Hepatocyte (in vitro differentiated cells): ENCODE data around the gene TLR8. TPM values are rescaled to one million over a fixed set of nuclear protein-coding genes. Genes with fewer than 3 reads are reported as not detected.
"Not testable (repeated sequence)": the region's sequence is repeated elsewhere in the genome, so short reads cannot be mapped to it uniquely, and the experiment has no call there.

Experiments used
- DNase-seq: peaks from one replicate; pipeline ENCODE4 v3.0.0-alpha.2; 2016; ENCODE audit warnings: low spot score
- H2AFZ ChIP-seq: fragments of 200-600 bp; sonication (generic); 2 replicates; pipeline ENCODE4 v1.6.0; 2016; ENCODE audit warnings: antibody characterized with exemption, mild to moderate bottlenecking
- H3K27ac ChIP-seq: fragments of 200-600 bp; sonication (generic); 2 replicates; pipeline ENCODE4 v1.5.1; 2016; ENCODE audit warnings: mild to moderate bottlenecking
- H3K27me3 ChIP-seq: fragments of 200-600 bp; sonication (generic); 2 replicates; pipeline ENCODE4 v1.6.1; 2016
- H3K36me3 ChIP-seq: fragments of 200-600 bp; sonication (generic); replicated peaks from 2 replicates; pipeline ENCODE4 v1.5.1; 2016; ENCODE audit warnings: low read depth; ENCODE audit not compliant: insufficient read depth
- H3K4me1 ChIP-seq: fragments of 200-600 bp; sonication (generic); 2 replicates; pipeline ENCODE4 v1.5.1; 2016; ENCODE audit warnings: mild to moderate bottlenecking, moderate library complexity; ENCODE audit not compliant: insufficient read depth
- H3K4me2 ChIP-seq: fragments of 200-600 bp; sonication (generic); 2 replicates; pipeline ENCODE4 v1.6.0; 2016
- H3K4me3 ChIP-seq: fragments of 200-600 bp; sonication (generic); 2 replicates; pipeline ENCODE4 v1.5.1; 2016; ENCODE audit warnings: mild to moderate bottlenecking
- H3K79me2 ChIP-seq: fragments of 200-600 bp; sonication (generic); 2 replicates; pipeline ENCODE4 v1.6.0; 2017; ENCODE audit warnings: mild to moderate bottlenecking
- H3K9me2 ChIP-seq: fragments of 200-600 bp; sonication (generic); replicated peaks from 2 replicates; pipeline ENCODE4 v1.6.0; 2017; ENCODE audit warnings: mild to moderate bottlenecking; ENCODE audit not compliant: insufficient read depth
- H3K9me3 ChIP-seq: fragments of 200-600 bp; sonication (generic); 2 replicates; pipeline ENCODE4 v1.5.1; 2016; ENCODE audit warnings: low read depth, mild to moderate bottlenecking
- H4K20me1 ChIP-seq: fragments of 200-600 bp; sonication (generic); 2 replicates; pipeline ENCODE4 v1.6.0; 2016; ENCODE audit warnings: mild to moderate bottlenecking; ENCODE audit not compliant: insufficient read depth, poor library complexity, severe bottlenecking
- CTCF ChIP-seq: fragments of 200-600 bp; sonication (generic); IDR thresholded peaks from 2 replicates; pipeline ENCODE4 v1.5.1; 2016; ENCODE audit warnings: antibody characterized with exemption, mild to moderate bottlenecking; ENCODE audit not compliant: poor library complexity
- EZH2 ChIP-seq: fragments of 200-600 bp; sonication (generic); IDR thresholded peaks from 2 replicates; pipeline ENCODE4 v1.6.1; 2016; ENCODE audit warnings: antibody characterized with exemption, mild to moderate bottlenecking, borderline replicate concordance
- EZH2phosphoT487 ChIP-seq: fragments of 200-600 bp; sonication (generic); IDR thresholded peaks from one replicate; pipeline ENCODE4 v1.6.1; 2018; ENCODE audit warnings: antibody characterized with exemption, mild to moderate bottlenecking, low read depth, moderate library complexity; ENCODE audit not compliant: unreplicated experiment, severe bottlenecking
- WGBS: methylation state at CpG from one replicate; pipeline ENCODE4 v1.1.6; 2016; ENCODE audit warnings: low lambda C conversion rate; ENCODE audit errors: missing lambda C conversion rate; 5-methylcytosine and 5-hydroxymethylcytosine counted together
- polyA plus RNA-seq: library from polyadenylated mRNA; unstranded; fragments of >200 nt; fragmentation: Nextera tagmentation; extraction: Ambion mirVana; gene quantifications from 2 replicates; pipeline ENCODE4 v1.2.1, GENCODE V29; 2016
- total RNA-seq: library from RNA; depleted of rRNA; stranded (reverse); fragments of >200 nt; gene quantifications from 2 replicates; pipeline ENCODE4 v1.2.3, GENCODE V29; 2014

TLR8 gene
- total and polyA plus RNA-seq, 2 experiments from 2014 or later: 0.07 TPM; not detected in 1

DNA sequence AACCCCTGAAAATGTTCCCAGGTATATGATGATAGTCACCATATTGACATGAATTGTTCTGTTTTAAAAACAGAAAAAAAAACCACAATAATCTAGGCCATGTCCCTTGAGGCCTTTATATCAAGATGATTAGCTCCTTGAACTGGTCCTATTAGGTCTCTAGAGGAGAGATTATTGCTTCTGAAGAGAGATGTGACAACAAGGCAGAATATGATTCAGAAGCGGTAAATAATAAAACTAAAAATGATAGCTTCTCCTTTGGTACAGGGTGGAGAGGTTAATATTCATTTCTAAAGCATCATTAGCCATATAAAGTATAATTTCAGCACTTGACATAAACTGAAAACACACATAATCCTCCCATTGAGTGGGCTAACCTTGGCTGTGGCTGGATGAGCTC, 25.8 kb downstream of the TLR8 start:
- Histone ChIP-seq H3K9me3 (no peaks in the 10 kb centered on the region), H2AFZ (no peak overlapping the region), H3K79me2 (no peaks in the 10 kb centered on the region), H3K27me3 (no peaks in the 10 kb centered on the region), H3K9me2 (no peaks in the 10 kb centered on the region), H3K27ac (no peak overlapping the region), H3K4me1 (no peaks in the 10 kb centered on the region), H3K4me2 (no peak overlapping the region), H3K4me3 (no peak overlapping the region), H4K20me1 (no peaks in the 10 kb centered on the region), H3K36me3 (no peaks in the 10 kb centered on the region)
- DNase-seq: no peak
- TF ChIP-seq EZH2phosphoT487: no peak
- no peak for TF ChIP-seq CTCF
- no peak for TF ChIP-seq EZH2
- WGBS: 82% methylated on average over 1 of the region's 1 CpG

DNA sequence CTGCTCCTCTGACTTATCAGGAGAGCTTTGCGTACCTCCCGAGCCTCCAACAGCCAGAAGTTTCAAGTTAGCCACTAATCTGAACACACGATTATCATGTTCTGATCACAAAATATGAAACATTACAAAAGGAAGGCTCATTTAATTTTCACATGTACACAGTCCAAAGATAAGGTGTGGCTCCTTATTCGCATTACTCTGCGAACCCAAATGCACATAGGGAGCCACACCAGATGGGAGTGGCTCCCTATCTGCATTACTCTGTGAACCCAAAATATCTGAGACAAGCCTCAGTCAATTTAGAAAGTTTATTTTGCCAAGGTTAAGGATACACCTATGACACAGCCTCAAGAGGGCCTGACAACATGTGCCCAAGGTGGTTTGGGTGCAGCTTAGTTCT, 28.4 kb downstream of the TLR8 start:
- no peaks in the 10 kb centered on the region for H3K9me3 ChIP-seq
- H3K36me3 ChIP-seq: no peaks in the 10 kb centered on the region
- H3K4me1 ChIP-seq: no peaks in the 10 kb centered on the region
- H3K27ac ChIP-seq: no peak overlapping the region
- H3K4me3 ChIP-seq: no peak overlapping the region
- H3K27me3 ChIP-seq: no peaks in the 10 kb centered on the region
- no peak for DNase-seq
- TF ChIP-seq EZH2phosphoT487: no peak
- TF ChIP-seq CTCF: no peak
- TF ChIP-seq EZH2: no peak
- no peaks in the 10 kb centered on the region for H4K20me1 ChIP-seq
- no peaks in the 10 kb centered on the region for H3K79me2 ChIP-seq
- 88% methylated on average over 5 of the region's 5 CpGs for WGBS
- H3K9me2 ChIP-seq: no peaks in the 10 kb centered on the region
- H2AFZ ChIP-seq: no peak overlapping the region
- H3K4me2 ChIP-seq: no peak overlapping the region

DNA sequence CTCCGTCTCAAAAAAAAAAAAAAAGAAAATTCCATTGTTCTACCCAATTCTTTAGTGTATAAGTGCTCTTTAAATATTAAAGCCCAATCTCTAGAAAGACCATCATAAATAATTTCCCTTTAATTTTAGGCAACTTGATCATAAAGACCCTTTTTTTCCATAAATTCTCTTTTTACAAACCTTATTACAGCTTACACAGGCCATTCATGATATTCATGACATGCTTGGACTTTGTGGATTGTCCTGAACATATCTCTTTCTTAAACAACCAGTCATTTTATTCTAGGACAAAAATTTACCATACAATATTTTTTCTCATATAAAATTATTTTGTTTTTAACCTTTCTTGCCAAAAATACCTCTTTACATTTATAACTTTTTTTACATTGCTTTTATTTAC, 30.5 kb downstream of the TLR8 start:
- no peaks in the 10 kb centered on the region for H4K20me1 ChIP-seq
- no peak overlapping the region for H3K27ac ChIP-seq
- no peaks in the 10 kb centered on the region for H3K9me3 ChIP-seq
- no peak overlapping the region for H3K4me2 ChIP-seq
- no peak for DNase-seq
- H3K36me3 ChIP-seq: no peaks in the 10 kb centered on the region
- WGBS: 100% methylated on average over 1 of the region's 1 CpG
- TF ChIP-seq EZH2 (no peak), CTCF (no peak), EZH2phosphoT487 (no peak)
- no peaks in the 10 kb centered on the region for H3K27me3 ChIP-seq
- no peak overlapping the region for H2AFZ ChIP-seq
- H3K9me2 ChIP-seq: no peaks in the 10 kb centered on the region
- no peak overlapping the region for H3K4me3 ChIP-seq
- no peaks in the 10 kb centered on the region for H3K4me1 ChIP-seq
- H3K79me2 ChIP-seq: no peaks in the 10 kb centered on the region

GRCh38 chrX:12940471-12940870, 34.1 kb downstream of the TLR8 start:
- not testable (repeated sequence) for H4K20me1 ChIP-seq, H3K4me3 ChIP-seq, H3K36me3 ChIP-seq, H3K4me2 ChIP-seq, H3K9me3 ChIP-seq, H3K27me3 ChIP-seq, H2AFZ ChIP-seq, H3K9me2 ChIP-seq, H3K4me1 ChIP-seq, H3K27ac ChIP-seq, H3K79me2 ChIP-seq, DNase-seq
- 78% methylated on average over 9 of the region's 9 CpGs for WGBS

DNA sequence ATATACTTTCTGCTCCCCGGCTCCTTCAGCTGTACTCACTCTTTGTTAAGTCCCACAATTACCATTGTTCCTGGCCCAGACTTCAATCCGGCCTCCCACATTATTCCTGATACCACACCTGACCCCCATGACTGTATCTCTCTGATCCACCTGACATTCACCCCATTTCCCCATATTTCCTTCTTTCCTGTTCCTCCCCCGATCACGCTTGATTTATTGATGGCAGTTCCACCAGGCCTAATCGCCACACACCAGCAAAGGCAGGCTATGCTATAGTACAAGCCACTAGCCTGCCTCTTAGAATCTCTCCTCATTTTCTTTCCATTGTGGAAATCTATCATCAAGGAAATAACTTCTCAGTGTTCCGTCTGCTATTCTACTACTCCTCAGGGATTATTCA, 37.2 kb downstream of the TLR8 start:
- not testable (repeated sequence) for H4K20me1 ChIP-seq, H3K27me3 ChIP-seq, H3K79me2 ChIP-seq, H3K27ac ChIP-seq, H3K36me3 ChIP-seq, H2AFZ ChIP-seq, H3K4me2 ChIP-seq, H3K4me3 ChIP-seq, DNase-seq, H3K9me2 ChIP-seq, H3K9me3 ChIP-seq
- WGBS: 95% methylated on average over 4 of the region's 6 CpGs
- H3K4me1 ChIP-seq: peaks cover 18% of the 10 kb centered on the region

DNA sequence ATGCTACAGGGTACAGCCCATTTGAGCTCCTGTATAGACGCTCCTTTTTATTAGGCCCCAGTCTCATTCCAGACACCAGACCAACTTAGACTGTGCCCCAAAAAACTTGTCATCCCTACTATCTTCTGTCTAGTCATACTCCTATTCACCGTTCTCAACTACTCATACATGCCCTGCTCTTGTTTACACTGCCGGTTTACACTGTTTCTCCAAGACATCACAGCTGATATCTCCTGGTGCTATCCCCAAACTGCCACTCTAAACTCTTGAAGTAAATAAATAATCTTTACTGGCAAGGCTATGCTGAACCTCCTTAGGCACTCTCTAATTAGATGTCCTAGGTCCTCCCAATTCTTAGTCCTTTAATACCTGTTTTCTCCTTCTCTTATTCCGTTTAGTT, 38.0 kb downstream of the TLR8 start:
- H3K79me2 ChIP-seq, H3K9me3 ChIP-seq, H4K20me1 ChIP-seq, H3K4me2 ChIP-seq, H3K4me3 ChIP-seq, DNase-seq, H3K9me2 ChIP-seq, H3K36me3 ChIP-seq, H3K27me3 ChIP-seq, H3K27ac ChIP-seq, H2AFZ ChIP-seq: not testable (repeated sequence)
- H3K4me1 ChIP-seq: peaks cover 26% of the 10 kb centered on the region
- 65% methylated on average over 4 of the region's 4 CpGs for WGBS
